ENCODE measurements around the gene ORM2. TPM values are rescaled to one million over a fixed set of nuclear protein-coding genes. Genes with fewer than 3 reads are reported as not detected.

ORM2 gene
- total and polyA plus RNA-seq, 2 donors (not counting 1 experiment from before 2014, with no cell fraction given): not detected

DNA sequence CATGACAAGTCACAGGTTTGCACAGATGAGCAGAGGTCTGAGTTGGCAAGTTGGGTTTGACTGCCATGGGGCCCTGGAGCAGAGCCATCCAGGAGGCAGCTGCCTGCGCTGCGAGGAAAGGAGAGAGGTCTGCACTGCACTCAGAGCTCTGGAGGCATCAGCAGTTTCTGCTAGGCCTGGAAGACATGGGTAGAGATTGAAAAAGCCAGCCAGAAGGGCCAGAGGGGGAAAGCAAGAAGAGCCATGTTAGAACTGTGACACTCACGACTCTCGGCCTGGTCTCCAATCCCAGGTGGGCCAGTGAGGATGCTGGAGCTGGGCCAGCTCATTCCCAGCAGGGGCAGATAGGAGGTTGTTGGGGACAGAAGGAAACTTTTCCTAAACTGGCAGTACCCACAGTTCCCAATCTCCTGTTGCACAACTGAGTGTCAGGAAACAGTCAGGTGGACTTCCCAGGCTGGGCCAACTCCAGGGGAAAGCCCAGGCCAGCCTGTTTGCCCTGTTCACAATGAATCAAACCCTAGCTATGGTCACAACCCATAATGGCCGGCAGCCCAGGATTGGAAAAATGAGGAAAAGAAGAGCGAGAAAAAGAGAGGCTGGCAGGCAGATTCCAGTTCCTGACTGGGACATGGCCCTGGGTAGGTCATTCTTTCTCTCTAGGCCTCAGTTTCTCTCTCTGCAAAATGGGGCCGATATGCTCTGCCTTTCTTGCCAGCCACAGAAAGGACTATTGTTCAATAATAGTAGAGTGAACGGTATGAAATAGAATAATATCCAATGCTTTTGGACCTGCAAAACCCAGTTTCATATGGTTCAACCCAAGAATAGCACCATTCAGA is 14.6 kb upstream of the ORM2 start:
- no peak for ATAC-seq (ENCODE audit: low read depth)
- ChIA-PET CTCF (no interaction called here), POLR2A (no interaction called here)
- H3K9me3 ChIP-seq (ENCODE audit: control extremely low read depth in 1 of 3, control insufficient read depth in 2 of 3, insufficient read depth in 1 of 3, low read length in 2 of 3): peaks cover 0 to 14% (median 3%) of the 10 kb centered on the region in 3 donors
- Mint-ChIP-seq H3K27ac (no peak overlapping the region), H3K27me3 (peaks cover 10% of the 10 kb centered on the region), H3K4me3 (no peak overlapping the region), H3K9me3 (ENCODE audit: insufficient read depth) (no peaks in the 10 kb centered on the region), H3K4me1 (no peaks in the 10 kb centered on the region)
- H3K9ac ChIP-seq (ENCODE audit: low read length): no peak overlapping the region
- no peaks in the 10 kb centered on the region for H3K27me3 ChIP-seq (replicated peaks in 1 of 4; ENCODE audit: control extremely low read depth in 1 of 4, control insufficient read depth in 3 of 4, insufficient read depth in 4 of 4, low read length in 3 of 4)
- no peak overlapping the region for H3K27ac ChIP-seq (ENCODE audit: low read length in 2 of 2)
- no peaks in the 10 kb centered on the region for H3K79me2 ChIP-seq (ENCODE audit: control insufficient read depth, insufficient read depth, low read length)
- no peaks in the 10 kb centered on the region for H3K4me1 ChIP-seq (ENCODE audit: control insufficient read depth in 2 of 2, insufficient read depth in 2 of 2, low read length in 2 of 2)
- WGBS (ENCODE audit: insufficient coverage): 94% methylated on average over 6 of the region's 8 CpGs
- no peak overlapping the region for H3K4me2 ChIP-seq (replicated peaks; ENCODE audit: low read depth, low read length, poor library complexity, severe bottlenecking)
- H4K20me1 ChIP-seq (ENCODE audit: control insufficient read depth, insufficient read depth, low read length, poor library complexity, severe bottlenecking): no peaks in the 10 kb centered on the region
- DNase-seq: no peak
- H3K36me3 ChIP-seq (replicated peaks in 1 of 2; ENCODE audit: control extremely low read depth in 1 of 2, control insufficient read depth in 1 of 2, extremely low read depth in 1 of 2, insufficient read depth in 2 of 2, low read length in 1 of 2): no peaks in the 10 kb centered on the region
- no peak overlapping the region for H3K4me3 ChIP-seq (ENCODE audit: control extremely low read depth in 1 of 5, extremely low read depth in 1 of 5, insufficient read depth in 1 of 5, low read depth in 2 of 5, low read length in 4 of 5)
- TF ChIP-seq, protein P1, sequence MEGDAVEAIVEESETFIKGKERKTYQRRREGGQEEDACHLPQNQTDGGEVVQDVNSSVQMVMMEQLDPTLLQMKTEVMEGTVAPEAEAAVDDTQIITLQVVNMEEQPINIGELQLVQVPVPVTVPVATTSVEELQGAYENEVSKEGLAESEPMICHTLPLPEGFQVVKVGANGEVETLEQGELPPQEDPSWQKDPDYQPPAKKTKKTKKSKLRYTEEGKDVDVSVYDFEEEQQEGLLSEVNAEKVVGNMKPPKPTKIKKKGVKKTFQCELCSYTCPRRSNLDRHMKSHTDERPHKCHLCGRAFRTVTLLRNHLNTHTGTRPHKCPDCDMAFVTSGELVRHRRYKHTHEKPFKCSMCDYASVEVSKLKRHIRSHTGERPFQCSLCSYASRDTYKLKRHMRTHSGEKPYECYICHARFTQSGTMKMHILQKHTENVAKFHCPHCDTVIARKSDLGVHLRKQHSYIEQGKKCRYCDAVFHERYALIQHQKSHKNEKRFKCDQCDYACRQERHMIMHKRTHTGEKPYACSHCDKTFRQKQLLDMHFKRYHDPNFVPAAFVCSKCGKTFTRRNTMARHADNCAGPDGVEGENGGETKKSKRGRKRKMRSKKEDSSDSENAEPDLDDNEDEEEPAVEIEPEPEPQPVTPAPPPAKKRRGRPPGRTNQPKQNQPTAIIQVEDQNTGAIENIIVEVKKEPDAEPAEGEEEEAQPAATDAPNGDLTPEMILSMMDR (IDR thresholded peaks at IDR 0.05): no peak
- TF ChIP-seq EZH2 (IDR thresholded peaks at IDR 0.05; ENCODE audit: borderline replicate concordance, insufficient read depth, low read depth, low read length, poor library complexity, severe bottlenecking): no peak
- H2AFZ ChIP-seq (ENCODE audit: insufficient read depth, low read depth, low read length, poor library complexity, severe bottlenecking): no peak overlapping the region
- intact Hi-C loops (cut with micrococcal nuclease): no loop called here

DNA sequence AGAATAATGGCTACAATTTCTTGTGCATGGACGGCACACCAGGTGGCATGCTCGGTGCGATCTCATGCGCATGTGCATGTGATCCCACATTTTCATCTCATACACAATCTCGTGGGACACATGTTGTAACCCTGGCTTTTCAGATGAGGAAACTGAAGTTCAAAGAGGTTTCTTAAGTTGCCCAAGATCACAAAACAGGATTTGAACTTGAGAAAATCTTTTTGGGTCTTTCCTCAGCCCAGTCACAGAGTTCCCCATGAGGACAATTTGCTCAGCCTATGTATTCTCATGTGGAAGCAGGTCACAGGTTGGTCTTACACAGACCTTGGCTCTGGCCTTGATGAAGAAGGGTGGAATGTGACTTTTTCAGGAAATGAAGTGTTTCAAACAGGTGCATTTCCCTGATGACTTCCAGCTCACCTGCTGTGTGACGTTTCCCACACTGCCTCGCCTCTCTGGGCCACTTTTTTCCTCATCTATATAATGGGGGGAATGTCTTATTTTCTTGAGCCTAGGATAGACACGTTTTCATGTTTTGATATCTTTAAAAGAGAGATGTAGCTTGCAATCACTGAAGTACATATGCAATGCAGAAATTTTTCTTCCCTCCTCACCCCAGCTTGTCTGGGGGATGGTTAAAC is 13.8 kb upstream of the ORM2 start:
- H3K27ac ChIP-seq (ENCODE audit: low read length in 2 of 2): no peak overlapping the region
- H3K9me3 ChIP-seq (ENCODE audit: control extremely low read depth in 1 of 3, control insufficient read depth in 2 of 3, insufficient read depth in 1 of 3, low read length in 2 of 3): peaks cover 0 to 14% (median 3%) of the 10 kb centered on the region in 3 donors
- Mint-ChIP-seq H3K4me3 (no peak overlapping the region), H3K27me3 (peaks cover 10% of the 10 kb centered on the region), H3K9me3 (ENCODE audit: insufficient read depth) (no peaks in the 10 kb centered on the region), H3K4me1 (no peaks in the 10 kb centered on the region), H3K27ac (no peak overlapping the region)
- no peaks in the 10 kb centered on the region for H3K4me1 ChIP-seq (ENCODE audit: control insufficient read depth in 2 of 2, insufficient read depth in 2 of 2, low read length in 2 of 2)
- POLR2A ChIA-PET: no interaction called here
- CTCF ChIA-PET: interaction anchor here (1.4 kb wide), 1 partner anchor 90 kb away, joined by 5 read pairs; no protein-coding TSS in a partner anchor
- no peak overlapping the region for H3K9ac ChIP-seq (ENCODE audit: low read length)
- WGBS (ENCODE audit: insufficient coverage): 86% methylated on average over 5 of the region's 8 CpGs
- no peak for DNase-seq
- no peak for TF ChIP-seq EZH2 (IDR thresholded peaks at IDR 0.05; ENCODE audit: borderline replicate concordance, insufficient read depth, low read depth, low read length, poor library complexity, severe bottlenecking)
- TF ChIP-seq, protein P1 (IDR thresholded peaks at IDR 0.05): no peak
- H3K27me3 ChIP-seq (replicated peaks in 1 of 4; ENCODE audit: control extremely low read depth in 1 of 4, control insufficient read depth in 3 of 4, insufficient read depth in 4 of 4, low read length in 3 of 4): peaks cover 0 to 5% (median 0%) of the 10 kb centered on the region in 4 experiments
- no peak overlapping the region for H2AFZ ChIP-seq (ENCODE audit: insufficient read depth, low read depth, low read length, poor library complexity, severe bottlenecking)
- no peak overlapping the region for H3K4me3 ChIP-seq (ENCODE audit: control extremely low read depth in 1 of 5, extremely low read depth in 1 of 5, insufficient read depth in 1 of 5, low read depth in 2 of 5, low read length in 4 of 5)
- ATAC-seq (ENCODE audit: low read depth): no peak
- no peak overlapping the region for H3K4me2 ChIP-seq (replicated peaks; ENCODE audit: low read depth, low read length, poor library complexity, severe bottlenecking)
- no peaks in the 10 kb centered on the region for H4K20me1 ChIP-seq (ENCODE audit: control insufficient read depth, insufficient read depth, low read length, poor library complexity, severe bottlenecking)
- H3K79me2 ChIP-seq (ENCODE audit: control insufficient read depth, insufficient read depth, low read length): no peaks in the 10 kb centered on the region
- no peaks in the 10 kb centered on the region for H3K36me3 ChIP-seq (replicated peaks in 1 of 2; ENCODE audit: control extremely low read depth in 1 of 2, control insufficient read depth in 1 of 2, extremely low read depth in 1 of 2, insufficient read depth in 2 of 2, low read length in 1 of 2)
- intact Hi-C loops (cut with micrococcal nuclease): no loop called here
